ENCODE results near the gene CIROP. TPM values are rescaled to one million over a fixed set of nuclear protein-coding genes. Genes with fewer than 3 reads are reported as not detected.

The CIROP gene
- total RNA-seq, 1 experiment from 2014 or later = 0.11 TPM

- CTCF ChIA-PET = interaction anchor here (0.5 to 2.2 kb wide), 100 partner anchors 9 to 1353 kb away, joined by 3 to 160 read pairs (median 5); partner anchors contain the start of genes ACIN1, AJUBA, BCL2L2 and C14orf119
- Mint-ChIP-seq H3K27me3 (ENCODE audit: low read depth) (no peaks in the 10 kb centered on the region), H3K4me1 (peaks cover 38% of the 10 kb centered on the region)
Measured at GRCh38 chr14:23068789-23069412, 35.9 kb downstream of the CIROP start.

GRCh38 chr14:23067847-23068788, 36.7 kb downstream of the CIROP start:
- peaks cover 75% of the 10 kb centered on the region for H3K36me3 Mint-ChIP-seq
- CTCF ChIA-PET = interaction anchor here (0.5 to 2.2 kb wide), 91 partner anchors 10 to 1352 kb away, joined by 3 to 160 read pairs (median 6); partner anchors contain the start of genes ACIN1, AJUBA, BCL2L2 and C14orf119
- ATAC-seq (no peak), DNase-seq (ENCODE audit: low spot score) (no peak)
- no peaks in the 10 kb centered on the region for H3K9me3 Mint-ChIP-seq
- H3K27me3 Mint-ChIP-seq (ENCODE audit: low read depth) = no peaks in the 10 kb centered on the region
- H3K4me3 Mint-ChIP-seq = peak overlapping the region; percentile 48
- H3K27ac Mint-ChIP-seq = peak overlapping the region; percentile 71; the same call in 1 of the 2 replicates
- POLR2A ChIA-PET = interaction anchor here (0.6 to 2.0 kb wide), 6 partner anchors 9 to 122 kb away, joined by 3 to 12 read pairs (median 4); partner anchors contain the start of genes ACIN1 and C14orf119
- H3K4me1 Mint-ChIP-seq = peaks cover 38% of the 10 kb centered on the region
- TF ChIP-seq IRF2 (CRISPR knock-in tag; IDR thresholded peaks at IDR 0.05; ENCODE audit: borderline replicate concordance, low read depth) (no peak), FOXJ3 (CRISPR knock-in tag; IDR thresholded peaks at IDR 0.05; ENCODE audit: borderline replicate concordance) (no peak), RELA (CRISPR knock-in tag; IDR thresholded peaks at IDR 0.05; ENCODE audit: borderline replicate concordance) (no peak), ZNF219 (CRISPR knock-in tag; IDR thresholded peaks at IDR 0.05; ENCODE audit: borderline replicate concordance) (no peak), ELF4 (CRISPR knock-in tag; IDR thresholded peaks at IDR 0.05; ENCODE audit: low read depth) (no peak), ZNF263 (CRISPR knock-in tag; IDR thresholded peaks at IDR 0.05; ENCODE audit: low read depth) (no peak), PRDM15 (CRISPR knock-in tag; IDR thresholded peaks at IDR 0.05) (no peak), AR (CRISPR knock-in tag; IDR thresholded peaks at IDR 0.05) (no peak), ZNF138 (CRISPR knock-in tag; conservative IDR thresholded peaks at IDR 0.05) (no peak), ZNF671 (CRISPR knock-in tag; IDR thresholded peaks at IDR 0.05) (no peak)

More at GRCh38 chr14:23068789-23069412, 35.9 kb downstream of the CIROP start:
- ATAC-seq (peak; percentile 70), DNase-seq (ENCODE audit: low spot score) (peak; percentile 86)
- Mint-ChIP-seq H3K9me3 (no peaks in the 10 kb centered on the region), H3K4me3 (peak overlapping the region; percentile 48), H3K27ac (peak overlapping the region; percentile 71; the same call in 1 of the 2 replicates), H3K36me3 (peaks cover 73% of the 10 kb centered on the region)
- TF ChIP-seq CTCF (IDR thresholded peaks at IDR 0.05) (peak; percentile 74), HMGXB4 (CRISPR knock-in tag; IDR thresholded peaks at IDR 0.05) (peak; percentile 54; the same call in 1 of the 2 replicates), MAX (CRISPR knock-in tag; IDR thresholded peaks at IDR 0.05) (0 out of 2 replicates have a peak, but pooled peaks have one; percentile 41), CREM (CRISPR knock-in tag; IDR thresholded peaks at IDR 0.05) (no peak), ATF1 (CRISPR knock-in tag; IDR thresholded peaks at IDR 0.05) (no peak), GABPB1 (CRISPR knock-in tag; IDR thresholded peaks at IDR 0.05) (peak; percentile 13; the same call in 1 of the 2 replicates), ZNF138 (CRISPR knock-in tag; conservative IDR thresholded peaks at IDR 0.05) (no peak), NFYB (CRISPR knock-in tag; conservative IDR thresholded peaks at IDR 0.05; ENCODE audit: low read depth) (no peak), HMGA2 (CRISPR knock-in tag; IDR thresholded peaks at IDR 0.05) (no peak)
- POLR2A ChIA-PET = interaction anchor here (0.6 to 2.0 kb wide), 7 partner anchors 10 to 1515 kb away, joined by 3 to 12 read pairs (median 5); partner anchors contain the start of genes ACIN1 and C14orf119

Measured in WTC11 (cell line).